Measurements from ENCODE around the gene SORD. TPM values are rescaled to one million over a fixed set of nuclear protein-coding genes. Genes with fewer than 3 reads are reported as not detected.

The SORD gene
- total RNA-seq, 4 donors from 2014 or later, result 24.4 to 78.6 (median 48.7) TPM

- WGBS, result 9% methylated on average over 10 of the region's 14 CpGs
- TF ChIP-seq POLR2AphosphoS5 (IDR thresholded peaks at IDR 0.05), result no peak
- no peak for TF ChIP-seq CTCF (IDR thresholded peaks at IDR 0.05)
- no peak for TF ChIP-seq POLR2A (IDR thresholded peaks at IDR 0.05)
- no peak for TF ChIP-seq EP300 (IDR thresholded peaks at IDR 0.05)
- H3K27ac ChIP-seq, result no peak overlapping the region
- no peak for DNase-seq (ENCODE audit: low spot score in 2 of 2)
- H3K4me1 ChIP-seq, result peaks cover 52% of the 10 kb centered on the region
- no peak overlapping the region for H3K4me3 ChIP-seq
- H3K27me3 ChIP-seq, result peaks cover 90% of the 10 kb centered on the region
- no peaks in the 10 kb centered on the region for H3K36me3 ChIP-seq
- no peaks in the 10 kb centered on the region for H3K9me3 ChIP-seq
These were observed 90.5 kb downstream of the SORD start for GRCh38 chr15:45113380-45113990.

- H3K36me3 ChIP-seq, result no peaks in the 10 kb centered on the region
- H3K4me3 ChIP-seq, result peak within 1 kb of the TSS; percentile 30
- H3K27ac ChIP-seq, result no peak within 1 kb of the TSS
These were observed 91.2 kb downstream of the SORD start, which contains the start of the genes DUOX2 and DUOXA2 for GRCh38 chr15:45114076-45114750. TSS of gene DUOX2 (minus strand) at chr15:45114172. CDS start at chr15:45113411, 761 bp downstream. TSS of gene DUOXA2 (plus strand) at chr15:45114326. CDS start at chr15:45114606, 280 bp downstream.

GRCh38 chr15:45114751-45115085, 91.7 kb downstream of the SORD start:
- H3K9me3 ChIP-seq, result no peaks in the 10 kb centered on the region
- H3K27me3 ChIP-seq, result peaks cover 78% of the 10 kb centered on the region
- no peaks in the 10 kb centered on the region for H3K36me3 ChIP-seq
- DNase-seq (ENCODE audit: low spot score in 2 of 2), result no peak
- WGBS, result 0% methylated on average over 1 of the region's 2 CpGs
- no peak overlapping the region for H3K4me3 ChIP-seq
- H3K27ac ChIP-seq, result no peak overlapping the region
- TF ChIP-seq POLR2A (IDR thresholded peaks at IDR 0.05), result no peak
- H3K4me1 ChIP-seq, result peaks cover 52% of the 10 kb centered on the region

More at GRCh38 chr15:45114076-45114750, 91.2 kb downstream of the SORD start, which contains the start of the genes DUOX2 and DUOXA2:
- TF ChIP-seq POLR2AphosphoS5 (IDR thresholded peaks at IDR 0.05), result no peak
- no peak for TF ChIP-seq POLR2A (IDR thresholded peaks at IDR 0.05)
- WGBS, result 2% methylated on average over 31 of the region's 42 CpGs
- Histone ChIP-seq H3K27me3 (peaks cover 83% of the 10 kb centered on the region), H3K4me1 (peaks cover 52% of the 10 kb centered on the region), H3K9me3 (no peaks in the 10 kb centered on the region)
- no peak for DNase-seq (ENCODE audit: low spot score in 2 of 2)

GRCh38 chr15:45115312-45115820, 92.4 kb downstream of the SORD start:
- Histone ChIP-seq H3K4me3 (no peak overlapping the region), H3K4me1 (peaks cover 52% of the 10 kb centered on the region), H3K27ac (no peak overlapping the region), H3K9me3 (no peaks in the 10 kb centered on the region), H3K27me3 (peaks cover 73% of the 10 kb centered on the region), H3K36me3 (no peaks in the 10 kb centered on the region)
- no peak for DNase-seq (ENCODE audit: low spot score in 2 of 2)
- 41% methylated on average over 7 of the region's 7 CpGs for WGBS
- no peak for TF ChIP-seq POLR2AphosphoS5 (IDR thresholded peaks at IDR 0.05)
- TF ChIP-seq EP300 (IDR thresholded peaks at IDR 0.05), result no peak
- TF ChIP-seq POLR2A (IDR thresholded peaks at IDR 0.05), result no peak
- TF ChIP-seq CTCF (IDR thresholded peaks at IDR 0.05), result no peak

- H3K27ac ChIP-seq, result no peak overlapping the region
- TF ChIP-seq EP300 (IDR thresholded peaks at IDR 0.05) (no peak), CTCF (IDR thresholded peaks at IDR 0.05) (no peak), POLR2A (IDR thresholded peaks at IDR 0.05) (no peak), POLR2AphosphoS5 (IDR thresholded peaks at IDR 0.05) (no peak)
- H3K4me1 ChIP-seq, result peaks cover 52% of the 10 kb centered on the region
- 13% methylated on average over 19 of the region's 19 CpGs for WGBS
- peaks cover 74% of the 10 kb centered on the region for H3K27me3 ChIP-seq
- H3K9me3 ChIP-seq, result no peaks in the 10 kb centered on the region
- no peak for DNase-seq (ENCODE audit: low spot score in 2 of 2)
- H3K36me3 ChIP-seq, result no peaks in the 10 kb centered on the region
- H3K4me3 ChIP-seq, result no peak overlapping the region
These were observed 93.0 kb downstream of the SORD start for GRCh38 chr15:45116006-45116481.

Measured in suprapubic skin (tissue), 4 donors.